HG03280 (cell line): ENCODE data around the gene GALNT9.
"Not testable (repeated sequence)": the region's sequence is repeated elsewhere in the genome, so short reads cannot be mapped to it uniquely, and the experiment has no call there.

Source experiments
- ATAC-seq: cut with Tn5 transposase; IDR thresholded peaks from one replicate; pipeline ENCODE4 v1.9.1; 2021; ENCODE audit warnings: mild to moderate bottlenecking, moderate library complexity; ENCODE audit not compliant: unreplicated experiment

Gene GALNT9

GRCh38 chr12:132296063-132296462, 33.3 kb downstream of the GALNT9 start:
- ATAC-seq, result no peak

GRCh38 chr12:132295561-132295960, 33.8 kb downstream of the GALNT9 start:
- ATAC-seq, result not testable (repeated sequence)

- ATAC-seq, result no peak
These were observed 34.3 kb downstream of the GALNT9 start for GRCh38 chr12:132295101-132295526.

DNA sequence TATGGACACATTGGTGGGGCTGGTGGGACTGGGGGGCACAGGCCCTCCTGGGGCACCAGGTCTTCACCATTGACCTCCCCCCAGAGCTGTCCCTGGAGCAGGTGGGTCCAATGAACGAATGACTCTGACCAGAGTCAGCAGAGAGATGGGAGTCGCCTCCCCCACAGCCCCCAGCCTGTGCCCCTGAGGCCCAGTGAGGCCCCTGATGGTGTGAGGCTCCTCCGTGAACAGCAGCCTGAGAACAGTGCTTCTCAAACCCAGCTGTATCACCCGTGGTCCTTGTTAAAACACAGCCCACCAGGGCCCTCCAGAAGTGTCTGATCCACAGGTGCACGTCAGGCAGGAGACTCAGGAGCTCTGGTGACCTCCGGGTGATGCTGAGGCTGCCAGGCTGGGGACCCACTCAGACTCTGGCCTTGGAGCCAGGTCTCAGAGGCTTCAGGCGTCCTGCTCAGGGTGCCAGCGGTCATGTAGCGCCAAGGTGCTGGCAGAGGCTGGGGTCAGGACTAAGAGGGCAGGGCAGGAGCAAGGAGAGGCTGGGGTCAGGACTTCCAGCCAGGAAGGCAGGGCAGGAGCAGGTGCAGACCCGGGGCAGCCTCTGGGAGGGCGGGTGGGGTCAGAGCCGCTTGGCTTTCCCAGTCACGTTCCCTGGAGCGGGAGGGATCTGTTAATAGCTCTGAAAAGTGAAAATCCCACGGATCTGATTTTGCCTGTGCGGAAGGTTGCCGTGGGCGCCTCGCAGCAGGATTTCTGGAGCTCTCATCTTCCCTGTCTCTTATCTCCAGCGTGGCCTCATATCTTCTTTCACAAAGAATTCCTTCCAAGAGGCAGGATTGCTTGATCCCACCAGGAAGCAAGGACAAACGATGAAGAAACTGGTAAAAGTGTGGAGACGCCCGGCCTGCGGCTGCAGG, 35.0 kb downstream of the GALNT9 start:
- no peak for ATAC-seq

DNA sequence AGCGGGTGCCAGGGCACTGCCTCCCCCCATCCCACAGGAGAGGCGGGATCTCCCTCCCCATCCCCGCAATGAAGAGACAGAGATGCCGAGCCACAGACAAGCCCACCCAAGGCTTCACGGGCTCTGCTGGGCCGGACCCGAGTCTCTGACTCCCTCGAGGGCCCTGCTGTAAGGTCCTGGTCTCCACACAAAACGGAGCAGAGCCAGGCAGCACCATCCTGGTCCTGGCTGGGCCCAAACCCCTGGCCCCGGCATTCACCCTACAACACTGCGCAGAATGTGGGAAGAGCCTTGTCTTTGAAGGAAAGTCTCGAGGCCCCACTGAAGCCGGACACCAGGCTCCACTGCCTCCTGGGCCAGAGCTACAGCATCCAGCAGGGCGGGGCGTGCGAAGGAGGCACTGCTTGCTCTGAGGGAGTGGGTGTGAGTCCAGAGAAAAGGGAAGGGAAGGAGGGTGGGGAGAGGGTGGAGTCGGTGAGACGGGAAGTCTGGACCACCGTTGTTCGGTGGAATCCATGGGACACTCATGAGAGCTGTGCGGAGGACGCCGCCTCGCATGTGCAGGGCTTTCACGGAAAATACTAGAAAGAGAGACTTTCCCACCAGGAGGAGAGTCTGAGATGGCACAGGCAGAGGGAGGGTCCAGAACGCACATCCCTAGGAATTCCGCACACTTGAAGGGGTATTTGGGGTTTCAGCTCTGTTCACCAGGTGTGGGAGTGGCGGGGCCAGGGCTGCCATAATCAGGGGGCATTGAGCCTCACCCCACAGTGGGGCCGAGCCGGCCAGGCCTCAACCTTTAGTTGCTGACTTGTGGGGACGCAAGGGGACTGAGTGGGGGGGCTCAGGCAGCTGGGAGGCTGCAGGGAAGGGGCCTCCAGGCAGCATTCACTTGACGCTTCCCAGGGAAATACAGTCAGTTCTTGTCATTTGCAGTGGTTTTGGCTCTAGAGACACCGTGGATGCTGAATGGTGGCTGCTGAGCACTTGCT, 36.8 kb downstream of the GALNT9 start:
- ATAC-seq, result no peak

GRCh38 chr12:132291402-132292175, 37.8 kb downstream of the GALNT9 start:
- no peak for ATAC-seq

GRCh38 chr12:132290203-132290540, 39.2 kb downstream of the GALNT9 start:
- ATAC-seq, result no peak

GRCh38 chr12:132289356-132290202, 39.8 kb downstream of the GALNT9 start:
- no peak for ATAC-seq

DNA sequence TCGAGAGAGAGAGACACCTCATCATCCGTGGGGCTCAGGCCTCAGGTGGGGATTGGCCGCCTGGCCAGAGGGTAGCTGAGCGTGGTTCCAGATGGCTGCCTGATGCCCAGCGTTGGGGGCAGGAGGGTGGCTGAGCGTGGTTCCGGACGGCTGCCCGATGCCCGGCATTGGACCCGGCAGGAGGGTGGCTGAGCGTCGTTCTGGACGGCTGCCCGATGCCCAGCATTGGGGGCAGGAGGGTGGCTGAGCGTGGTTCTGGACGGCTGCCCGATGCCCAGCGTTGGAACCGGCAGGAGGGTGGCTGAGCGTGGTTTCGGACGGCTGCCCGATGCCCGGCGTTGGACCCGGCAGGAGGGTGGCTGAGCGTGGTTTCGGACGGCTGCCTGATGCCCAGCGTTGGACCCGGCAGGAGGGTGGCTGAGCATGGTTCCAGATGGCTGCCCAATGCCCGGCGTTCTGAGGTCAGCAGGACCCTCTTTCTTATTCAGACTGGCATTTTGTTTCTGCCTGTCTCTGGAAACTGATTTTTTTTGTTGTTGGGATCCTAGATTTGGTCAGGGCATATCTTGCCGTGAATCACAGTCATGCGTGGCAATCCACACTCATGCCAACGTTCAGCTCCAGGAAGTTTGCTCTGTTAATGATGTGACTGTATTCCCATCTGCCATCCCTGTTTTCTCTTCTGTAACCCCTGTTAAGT, 40.7 kb downstream of the GALNT9 start:
- no peak for ATAC-seq

DNA sequence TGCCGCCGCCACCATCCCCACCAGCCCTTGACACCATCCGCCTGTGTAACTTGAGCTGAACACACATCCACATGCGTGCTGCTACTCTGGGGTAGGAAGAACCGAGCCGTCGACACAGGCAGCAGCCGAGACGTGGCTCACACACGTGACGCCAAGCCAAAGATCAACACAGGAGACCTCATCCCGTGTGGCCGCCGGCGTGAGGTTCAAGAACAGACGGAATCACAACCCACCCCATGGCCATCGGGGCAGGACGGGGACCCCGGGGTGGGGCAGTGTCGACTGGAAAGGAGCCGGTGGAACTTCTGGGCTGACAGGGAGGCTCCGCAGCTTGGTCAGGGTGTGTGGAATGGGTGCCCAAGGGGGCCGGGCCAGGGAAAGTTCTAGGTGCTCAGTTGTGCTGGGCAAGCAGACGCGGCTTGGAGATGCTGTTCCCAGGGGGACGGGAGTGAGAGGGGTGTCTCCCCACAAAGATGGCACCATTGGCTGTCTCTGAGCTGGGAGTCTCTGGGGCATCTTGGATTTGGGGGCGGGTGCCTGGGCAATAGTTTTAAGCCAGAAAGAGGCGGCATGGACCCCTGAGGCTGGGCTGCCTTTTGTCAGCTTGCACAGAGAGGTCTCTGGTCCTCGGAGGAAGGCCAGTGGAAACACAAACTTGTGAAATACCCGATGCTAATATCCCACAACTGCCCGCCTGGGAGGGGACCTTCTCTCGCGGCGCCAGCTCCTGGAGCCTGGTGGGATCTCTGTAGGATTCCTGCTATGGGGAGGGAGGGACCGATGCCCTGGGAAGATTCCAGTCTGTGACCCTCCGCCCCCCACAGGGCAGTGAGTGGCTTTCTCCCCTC, 41.8 kb downstream of the GALNT9 start:
- no peak for ATAC-seq

- no peak for ATAC-seq
These were observed 42.5 kb downstream of the GALNT9 start for GRCh38 chr12:132286912-132287311.

- no peak for ATAC-seq
These were observed 43.3 kb downstream of the GALNT9 start for GRCh38 chr12:132285991-132286681.

GRCh38 chr12:132284827-132285741, 44.3 kb downstream of the GALNT9 start:
- no peak for ATAC-seq

DNA sequence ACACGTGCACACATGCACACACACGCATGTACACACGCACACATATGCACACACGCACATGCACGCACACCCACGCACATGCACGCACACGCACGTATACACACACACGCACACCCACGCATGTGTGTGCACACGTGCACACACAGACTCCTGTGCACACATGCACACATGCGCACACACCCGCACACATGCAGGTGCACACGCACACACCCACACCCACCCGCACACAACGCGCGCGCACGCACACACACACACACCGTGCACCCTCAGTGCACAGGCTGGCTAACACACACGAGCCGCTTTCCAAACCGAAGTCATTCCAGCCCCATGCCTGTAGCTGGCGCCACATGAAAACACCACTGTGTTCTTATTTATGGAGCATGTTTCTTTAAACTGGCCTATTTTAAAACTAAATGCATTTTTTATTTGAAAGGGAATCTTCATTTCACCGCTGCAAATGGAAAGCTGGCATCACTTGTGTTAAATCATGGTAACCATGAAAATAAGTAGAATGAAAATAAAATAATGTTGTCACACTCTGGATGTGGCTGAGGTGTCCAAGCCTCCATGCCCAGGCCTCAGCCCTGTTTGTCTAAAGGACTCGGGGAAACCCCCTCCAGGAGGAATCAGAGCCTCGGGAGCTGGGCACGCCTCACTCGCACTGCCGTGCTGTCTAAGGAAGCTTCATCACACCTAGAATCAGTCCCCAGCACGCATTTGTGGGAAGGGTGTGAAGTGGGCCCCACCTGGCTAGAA, 45.1 kb downstream of the GALNT9 start:
- ATAC-seq, result no peak

- ATAC-seq, result no peak
These were observed 46.2 kb downstream of the GALNT9 start for GRCh38 chr12:132282950-132283771.
